Natural killer cell (primary cell): ENCODE data around the gene DNAAF3. TPM values are rescaled to one million over a fixed set of nuclear protein-coding genes. Genes with fewer than 3 reads are reported as not detected.

Experiments
- ATAC-seq, 3 donors: fragments of 150-1000 bp in 2 of 3; fragments of 200-7000 bp in 1 of 3; cut with Tn5 transposase; 1 replicate in 1 of 3; 2 replicates in 2 of 3; pipeline ENCODE4 v1.10.0; 2021; ENCODE audit warnings: mild to moderate bottlenecking in 2 of 3, moderate library complexity in 2 of 3
- DNase-seq, 2 donors: peaks; one replicate each; pipeline versions ENCODE4 v3.0.0 to v3.0.0-alpha.2; 2013 to 2021; ENCODE audit warnings: mixed read lengths in 1 of 2
- H3K27ac ChIP-seq: one replicate; pipeline ENCODE4 v1.5.1; 2013; ENCODE audit warnings: mild to moderate bottlenecking, low read length
- H3K27me3 ChIP-seq: one replicate; pipeline ENCODE4 v1.6.1; 2013; ENCODE audit warnings: low read length; ENCODE audit not compliant: control insufficient read depth, insufficient read depth
- H3K36me3 ChIP-seq: one replicate; pipeline ENCODE4 v1.6.1; 2013; ENCODE audit warnings: low read length; ENCODE audit not compliant: control insufficient read depth, insufficient read depth
- H3K4me1 ChIP-seq: one replicate; pipeline ENCODE4 v1.6.1; 2013; ENCODE audit warnings: low read length; ENCODE audit not compliant: control insufficient read depth, insufficient read depth
- H3K4me3 ChIP-seq: one replicate; pipeline ENCODE4 v1.5.1; 2013; ENCODE audit warnings: low read length
- H3K9me3 ChIP-seq: one replicate; pipeline ENCODE4 v1.6.1; 2013; ENCODE audit warnings: low read length; ENCODE audit not compliant: control insufficient read depth, insufficient read depth
- H3K27ac Mint-ChIP-seq, 2 donors: one replicate each; pipeline ENCODE4 v1.8.0; 2022; ENCODE audit warnings: mild to moderate bottlenecking in 2 of 2, mixed read lengths in 2 of 2, moderate library complexity in 1 of 2
- H3K27me3 Mint-ChIP-seq, 2 donors: one replicate each; pipeline ENCODE4 v1.8.0; 2022; ENCODE audit warnings: low read depth in 2 of 2, mixed read lengths in 2 of 2
- H3K36me3 Mint-ChIP-seq: one replicate; pipeline ENCODE4 v1.8.0; 2022; ENCODE audit warnings: mixed read lengths
- H3K4me1 Mint-ChIP-seq, 2 donors: one replicate each; pipeline ENCODE4 v1.8.0; 2022; ENCODE audit warnings: mixed read lengths in 2 of 2
- H3K4me3 Mint-ChIP-seq: one replicate; pipeline ENCODE4 v1.8.0; 2022; ENCODE audit warnings: mild to moderate bottlenecking, moderate library complexity, mixed read lengths
- H3K9me3 Mint-ChIP-seq, 2 donors: one replicate each; pipeline ENCODE4 v1.8.0; 2022; ENCODE audit warnings: mixed read lengths in 2 of 2
- CTCF ChIP-seq: fragments of 200-600 bp; IDR thresholded peaks from one replicate; pipeline ENCODE4 v1.8.0; 2022; ENCODE audit warnings: antibody characterized with exemption
- WGBS: methylation state at CpG from one replicate; pipeline ENCODE4 v1.1.7; 2013; ENCODE audit warnings: missing lambda C conversion rate; ENCODE audit not compliant: insufficient coverage; 5-methylcytosine and 5-hydroxymethylcytosine counted together
- intact Hi-C: fragments of 100-400 bp; cut with micrococcal nuclease; formaldehyde crosslinking; loops from one replicate; pipeline ENCODE4 v1.14.2; 2022
- total RNA-seq, 4 donors: library from RNA; stranded (reverse); fragments of 120-200 nt in 1 of 4; gene quantifications; one replicate each; pipeline versions ENCODE4 v1.2.3 to v1.2.4, GENCODE V29; 2013 to 2022

Gene DNAAF3
- total RNA-seq, 3 donors from 2014 or later (not counting 1 experiment from before 2014, with no cell fraction given) = not detected

- Histone ChIP-seq H3K4me3 (peak overlapping the region; percentile 69), H3K27me3 (no peaks in the 10 kb centered on the region), H3K9me3 (no peaks in the 10 kb centered on the region), H3K4me1 (peaks cover 51% of the 10 kb centered on the region), H3K36me3 (peaks cover 5% of the 10 kb centered on the region), H3K27ac (peak overlapping the region; percentile 45)
- Mint-ChIP-seq H3K36me3 (no peaks in the 10 kb centered on the region), H3K27ac (peak overlapping the region; percentile 89 to 98), H3K4me1 (peaks cover 36 to 49% of the 10 kb centered on the region in 2 donors), H3K27me3 (no peaks in the 10 kb centered on the region), H3K4me3 (peak overlapping the region; percentile 96), H3K9me3 (no peaks in the 10 kb centered on the region)
- no peak for TF ChIP-seq CTCF
- peak; percentile 16 to 30 (median 22) for ATAC-seq
- DNase-seq = peak; percentile 34 to 74
- under 1% methylated on average over 25 of the region's 25 CpGs for WGBS
- intact Hi-C loops = loop anchor here (5.0 kb wide), 1 partner anchor 34 kb away; no protein-coding TSS in a partner anchor
Observed at GRCh38 chr19:55116232-55116858, 50.1 kb downstream of the DNAAF3 start.

GRCh38 chr19:55115446-55116065 lies 50.9 kb downstream of the DNAAF3 start:
- Mint-ChIP-seq H3K27ac (peak overlapping the region; percentile 89 to 98), H3K9me3 (no peaks in the 10 kb centered on the region), H3K4me3 (peak overlapping the region; percentile 96), H3K27me3 (no peaks in the 10 kb centered on the region), H3K4me1 (peaks cover 42 to 54% of the 10 kb centered on the region in 2 donors), H3K36me3 (no peaks in the 10 kb centered on the region)
- WGBS = 87% methylated on average over 12 of the region's 13 CpGs
- H3K27ac ChIP-seq = no peak overlapping the region
- intact Hi-C loops = loop anchor here (5.0 kb wide), 1 partner anchor 33 kb away; no protein-coding TSS in a partner anchor
- no peak overlapping the region for H3K4me3 ChIP-seq
- no peak for TF ChIP-seq CTCF
- H3K4me1 ChIP-seq = peaks cover 51% of the 10 kb centered on the region
- H3K9me3 ChIP-seq = no peaks in the 10 kb centered on the region
- DNase-seq = no peak
- ATAC-seq = no peak
- peaks cover 5% of the 10 kb centered on the region for H3K36me3 ChIP-seq
- no peaks in the 10 kb centered on the region for H3K27me3 ChIP-seq

DNA sequence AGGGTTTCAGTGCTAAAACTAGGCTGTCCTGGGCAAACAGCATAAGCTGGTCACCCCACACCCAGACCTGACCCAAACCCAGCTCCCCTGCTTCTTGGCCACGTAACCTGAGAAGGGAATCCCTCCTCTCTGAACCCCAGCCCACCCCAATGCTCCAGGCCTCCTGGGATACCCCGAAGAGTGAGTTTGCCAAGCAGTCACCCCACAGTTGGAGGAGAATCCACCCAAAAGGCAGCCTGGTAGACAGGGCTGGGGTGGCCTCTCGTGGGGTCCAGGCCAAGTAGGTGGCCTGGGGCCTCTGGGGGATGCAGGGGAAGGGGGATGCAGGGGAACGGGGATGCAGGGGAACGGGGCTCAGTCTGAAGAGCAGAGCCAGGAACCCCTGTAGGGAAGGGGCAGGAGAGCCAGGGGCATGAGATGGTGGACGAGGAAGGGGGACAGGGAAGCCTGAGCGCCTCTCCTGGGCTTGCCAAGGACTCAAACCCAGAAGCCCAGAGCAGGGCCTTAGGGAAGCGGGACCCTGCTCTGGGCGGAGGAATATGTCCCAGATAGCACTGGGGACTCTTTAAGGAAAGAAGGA lies 51.8 kb downstream of the DNAAF3 start:
- Histone ChIP-seq H3K36me3 (peaks cover 6% of the 10 kb centered on the region), H3K4me3 (no peak overlapping the region), H3K4me1 (peaks cover 51% of the 10 kb centered on the region), H3K9me3 (no peaks in the 10 kb centered on the region), H3K27me3 (no peaks in the 10 kb centered on the region), H3K27ac (no peak overlapping the region)
- intact Hi-C loops = loop anchor here (5.0 kb wide), 1 partner anchor 32 kb away; no protein-coding TSS in a partner anchor
- H3K4me1 Mint-ChIP-seq = peaks cover 42 to 54% of the 10 kb centered on the region in 2 donors
- 98% methylated on average over 9 of the region's 9 CpGs for WGBS
- H3K9me3 Mint-ChIP-seq = no peaks in the 10 kb centered on the region
- no peak for TF ChIP-seq CTCF
- DNase-seq (no peak), ATAC-seq (no peak)
- peak overlapping the region; percentile 96 for H3K4me3 Mint-ChIP-seq
- H3K27me3 Mint-ChIP-seq = no peaks in the 10 kb centered on the region
- H3K36me3 Mint-ChIP-seq = no peaks in the 10 kb centered on the region
- peak overlapping the region; percentile 89 to 98 for H3K27ac Mint-ChIP-seq
